Trophoblast cell (in vitro differentiated cells and primary cell): ENCODE measurements around the gene UCK1.

ENCODE experiments used
- DNase-seq, 2 donors: peaks; one replicate each; pipeline ENCODE4 v3.0.0-alpha.2; 2016
- H2AFZ ChIP-seq: 2 replicates; pipeline ENCODE4 v1.6.1; 2013; ENCODE audit warnings: low read length, moderate library complexity, mild to moderate bottlenecking; ENCODE audit not compliant: insufficient read depth, poor library complexity
- H2AK5ac ChIP-seq: 2 replicates; pipeline ENCODE4 v1.6.1; 2013; ENCODE audit warnings: mild to moderate bottlenecking, low read length
- H2BK120ac ChIP-seq: 2 replicates; pipeline ENCODE4 v1.6.1; 2013; ENCODE audit warnings: low read length, mild to moderate bottlenecking, moderate library complexity; ENCODE audit not compliant: insufficient read depth, poor library complexity
- H2BK12ac ChIP-seq: 2 replicates; pipeline ENCODE4 v1.6.1; 2013; ENCODE audit warnings: mild to moderate bottlenecking, low read length, moderate library complexity
- H2BK5ac ChIP-seq: 2 replicates; pipeline ENCODE4 v1.6.1; 2013; ENCODE audit warnings: low read length, low read depth, moderate library complexity, mild to moderate bottlenecking; ENCODE audit not compliant: poor library complexity
- H3K14ac ChIP-seq: 2 replicates; pipeline ENCODE4 v1.6.1; 2013; ENCODE audit warnings: mild to moderate bottlenecking, low read length
- H3K18ac ChIP-seq: 2 replicates; pipeline ENCODE4 v1.6.1; 2013; ENCODE audit warnings: mild to moderate bottlenecking, low read length
- H3K23ac ChIP-seq: 2 replicates; pipeline ENCODE4 v1.6.1; 2013; ENCODE audit warnings: low read length
- H3K27ac ChIP-seq: 2 replicates; pipeline ENCODE4 v1.5.1; 2013; ENCODE audit warnings: low read depth, mild to moderate bottlenecking, inconsistent platforms, low read length, moderate library complexity
- H3K27me3 ChIP-seq: 2 replicates; pipeline ENCODE4 v1.6.1; 2013; ENCODE audit warnings: inconsistent platforms, mild to moderate bottlenecking, low read length, moderate library complexity; ENCODE audit not compliant: insufficient read depth
- H3K36me3 ChIP-seq, 2 experiments: 1 replicate in 1 of 2; 2 replicates in 1 of 2; pipeline ENCODE4 v1.6.1; 2013; ENCODE audit warnings: low read length in 2 of 2, mild to moderate bottlenecking in 2 of 2, moderate library complexity in 1 of 2; ENCODE audit not compliant: insufficient read depth in 2 of 2, control insufficient read depth in 1 of 2
- H3K4ac ChIP-seq: 2 replicates; pipeline ENCODE4 v1.6.1; 2013; ENCODE audit warnings: low read depth, mild to moderate bottlenecking, low read length, moderate library complexity
- H3K4me1 ChIP-seq, 2 experiments: 1 replicate in 1 of 2; 2 replicates in 1 of 2; pipeline ENCODE4 v1.6.1; 2013; ENCODE audit warnings: low read length in 2 of 2, mild to moderate bottlenecking in 2 of 2, moderate library complexity in 1 of 2; ENCODE audit not compliant: insufficient read depth in 2 of 2, control insufficient read depth in 1 of 2
- H3K4me2 ChIP-seq: 2 replicates; pipeline ENCODE4 v1.6.1; 2013; ENCODE audit warnings: inconsistent platforms, mild to moderate bottlenecking, low read length, moderate library complexity
- H3K4me3 ChIP-seq: 2 replicates; pipeline ENCODE4 v1.5.1; 2013; ENCODE audit warnings: mild to moderate bottlenecking, low read depth, low read length, inconsistent platforms
- H3K79me1 ChIP-seq: one replicate; pipeline ENCODE4 v1.6.1; 2013; ENCODE audit warnings: low read length
- H3K79me2 ChIP-seq: 2 replicates; pipeline ENCODE4 v1.6.1; 2013; ENCODE audit warnings: low read length, mild to moderate bottlenecking; ENCODE audit not compliant: control insufficient read depth, insufficient read depth, poor library complexity
- H3K9ac ChIP-seq: 2 replicates; pipeline ENCODE4 v1.6.1; 2013; ENCODE audit warnings: mild to moderate bottlenecking, low read length
- H3K9me3 ChIP-seq: 2 replicates; pipeline ENCODE4 v1.6.1; 2013; ENCODE audit warnings: low read depth, mild to moderate bottlenecking, control low read depth, inconsistent platforms, low read length; ENCODE audit not compliant: insufficient read depth
- H4K12ac ChIP-seq: 2 replicates; pipeline ENCODE4 v1.6.1; 2013; ENCODE audit warnings: low read depth, mild to moderate bottlenecking, low read length, moderate library complexity
- H4K8ac ChIP-seq: 2 replicates; pipeline ENCODE4 v1.6.1; 2013; ENCODE audit warnings: low read depth, mild to moderate bottlenecking, low read length, moderate library complexity
- H4K91ac ChIP-seq: one replicate; pipeline ENCODE4 v1.6.1; 2013; ENCODE audit warnings: low read depth, mild to moderate bottlenecking, low read length, moderate library complexity
- WGBS: extraction: QIAGEN DNeasy Blood & Tissue Kit; methylation state at CpG from one replicate; pipeline ENCODE4 v1.1.7; 2013; ENCODE audit warnings: missing lambda C conversion rate; ENCODE audit not compliant: insufficient read length, insufficient coverage; ENCODE audit errors: extremely low coverage; 5-methylcytosine and 5-hydroxymethylcytosine counted together

The UCK1 gene

DNA sequence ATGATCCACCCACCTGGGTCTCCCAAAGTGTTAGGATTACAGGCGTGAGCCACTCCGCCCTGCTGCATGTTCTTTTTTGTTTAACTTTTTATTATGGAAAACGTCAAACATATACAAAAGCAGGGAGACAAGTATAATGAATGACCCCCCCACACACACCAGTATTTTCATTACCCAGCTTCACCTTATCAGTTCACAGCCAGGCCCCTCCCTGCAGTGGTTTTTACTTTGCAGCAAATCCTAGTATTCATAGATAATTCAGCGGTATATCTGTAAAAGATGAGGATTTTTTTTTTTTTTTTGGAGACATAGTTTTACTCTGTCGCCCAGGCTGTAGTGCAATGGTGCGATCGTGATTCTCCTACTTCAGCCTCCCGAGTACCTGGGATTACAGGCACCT, 26.1 kb downstream of the UCK1 start:
- DNase-seq = no peak
- no peak overlapping the region for H3K9ac ChIP-seq
- no peak overlapping the region for H4K91ac ChIP-seq
- no peak overlapping the region for H3K4me3 ChIP-seq
- H3K4me2 ChIP-seq = no peak overlapping the region
- H3K4me1 ChIP-seq = peaks cover 9 to 10% of the 10 kb centered on the region in 2 experiments
- no peak overlapping the region for H2BK5ac ChIP-seq
- no CpG with 5 or more reads among the region's 8 CpGs for WGBS
- peaks cover 3% of the 10 kb centered on the region for H3K9me3 ChIP-seq
- H3K79me2 ChIP-seq = peaks cover 11% of the 10 kb centered on the region
- H3K36me3 ChIP-seq = peaks cover 20 to 21% of the 10 kb centered on the region in 2 experiments
- H3K18ac ChIP-seq = no peak overlapping the region
- no peak overlapping the region for H2AFZ ChIP-seq
- H3K14ac ChIP-seq = no peak overlapping the region
- H3K23ac ChIP-seq = no peak overlapping the region
- H2BK12ac ChIP-seq = no peak overlapping the region
- H4K12ac ChIP-seq = no peak overlapping the region
- no peak overlapping the region for H2BK120ac ChIP-seq
- H3K4ac ChIP-seq = no peak overlapping the region
- H3K27ac ChIP-seq = no peak overlapping the region
- no peak overlapping the region for H4K8ac ChIP-seq
- H3K79me1 ChIP-seq = peaks cover 8% of the 10 kb centered on the region
- no peaks in the 10 kb centered on the region for H3K27me3 ChIP-seq
- H2AK5ac ChIP-seq = no peak overlapping the region

DNA sequence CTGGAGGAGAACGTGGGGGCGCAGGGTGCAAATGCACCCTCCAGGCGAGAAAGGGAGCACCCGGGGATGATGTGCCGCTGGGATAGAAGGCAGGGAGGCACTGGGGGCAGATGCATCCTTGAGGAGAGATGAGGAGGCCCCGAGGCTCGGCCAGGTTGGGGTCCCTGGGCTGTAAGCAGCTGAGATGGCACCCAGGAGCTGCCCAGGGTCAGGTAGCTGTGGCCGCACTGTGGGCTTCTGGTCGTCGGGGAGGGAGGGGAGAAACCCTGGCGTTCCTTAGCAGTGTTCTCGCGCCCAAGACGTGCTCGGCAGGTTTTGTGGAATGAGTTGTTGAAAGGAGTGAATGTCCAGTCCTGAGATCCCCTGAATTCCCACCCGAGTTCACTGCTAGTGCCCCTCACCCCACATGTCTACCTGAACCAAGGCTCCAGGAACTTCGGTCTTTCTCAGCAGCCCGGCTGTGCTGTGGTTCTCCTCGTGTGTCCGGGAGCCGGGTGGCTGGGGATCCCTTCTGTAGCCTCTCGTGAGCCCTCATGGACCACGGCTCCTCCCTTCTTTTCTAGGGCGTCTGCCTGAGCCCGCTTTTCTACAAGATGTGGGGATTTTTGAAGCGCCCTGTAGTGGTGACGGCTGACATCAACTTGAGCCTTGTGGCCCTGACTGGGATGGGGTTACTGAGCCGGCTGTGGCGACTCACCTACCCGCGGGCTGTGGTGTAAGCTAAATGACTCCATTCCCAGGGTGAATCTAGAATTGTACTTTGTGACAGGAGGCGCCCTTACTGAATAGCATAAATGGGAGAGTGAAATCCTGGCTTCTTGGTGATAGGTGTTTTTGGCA, 27.2 kb downstream of the UCK1 start:
- Histone ChIP-seq H3K27ac (no peak overlapping the region), H2BK120ac (peak overlapping the region; percentile 48), H3K23ac (no peak overlapping the region), H3K4ac (peak overlapping the region; percentile 30), H3K9me3 (peaks cover 3% of the 10 kb centered on the region), H2AFZ (peak overlapping the region; percentile 76), H3K79me1 (peaks cover 8% of the 10 kb centered on the region), H4K91ac (peak overlapping the region; percentile 60), H4K12ac (peak overlapping the region; percentile 46), H3K4me1 (peaks cover 9 to 10% of the 10 kb centered on the region in 2 experiments), H3K9ac (peak overlapping the region; percentile 80), H3K27me3 (no peaks in the 10 kb centered on the region), H2BK12ac (no peak overlapping the region), H3K4me3 (peak overlapping the region; percentile 85), H3K79me2 (peaks cover 11% of the 10 kb centered on the region), H3K36me3 (peaks cover 21 to 22% of the 10 kb centered on the region in 2 experiments), H4K8ac (peak overlapping the region; percentile 79), H3K18ac (peak overlapping the region; percentile 58), H3K14ac (peak overlapping the region; percentile 82), H2AK5ac (peak overlapping the region; percentile 31), H2BK5ac (no peak overlapping the region), H3K4me2 (peak overlapping the region; percentile 74)
- WGBS = no CpG with 5 or more reads among the region's 32 CpGs
- DNase-seq = peak; percentile 16 to 23

DNA sequence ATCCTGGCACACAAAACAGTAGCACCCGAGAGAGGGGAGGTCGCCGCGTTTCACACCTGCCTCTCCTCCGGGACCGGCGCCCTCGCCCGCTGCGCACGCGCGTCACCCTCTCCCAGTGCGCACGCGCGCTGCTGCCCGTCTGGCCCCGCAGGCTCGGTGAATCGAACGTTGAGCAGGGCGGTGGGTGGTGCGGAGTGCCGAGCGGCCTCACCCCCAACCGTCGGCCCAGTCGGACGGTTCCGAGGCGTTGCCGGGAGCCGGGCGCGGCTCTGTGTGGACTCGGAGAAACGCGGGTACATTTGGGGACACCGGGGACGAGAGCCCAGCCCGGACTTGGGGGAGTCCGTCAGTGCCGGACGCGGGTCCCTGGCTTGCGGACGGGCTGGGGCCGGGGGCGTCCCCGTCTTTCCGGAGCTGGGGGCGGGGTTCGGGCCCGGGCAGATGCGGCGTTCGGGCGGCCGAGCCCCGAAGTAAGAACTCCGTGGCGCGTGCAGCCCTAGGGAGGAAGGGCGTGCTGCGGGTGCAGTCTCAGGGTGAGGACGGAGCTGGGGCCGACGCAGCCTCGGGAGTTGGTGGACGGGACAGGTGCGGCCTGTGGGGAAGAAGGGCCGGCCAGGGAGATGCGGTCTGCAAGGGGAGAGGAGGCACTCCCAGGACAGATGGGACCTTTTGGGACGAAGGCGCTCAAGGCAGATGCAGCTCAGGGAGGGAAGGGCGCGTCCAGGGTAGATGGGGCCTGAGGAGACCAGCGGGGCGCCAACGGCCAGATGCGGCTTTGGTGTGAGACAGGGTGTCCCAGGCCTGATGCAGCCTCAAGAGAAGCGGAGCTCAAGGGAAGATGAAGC, 28.1 kb downstream of the UCK1 start, which contains the start of gene POMT1:
POMT1 (plus strand) TSS at position 138 of the 845 bp plus-strand sequence. CDS start 1,301 bp downstream, outside the sequence.
- Histone ChIP-seq H3K4ac (peak within 1 kb of the TSS; percentile 24), H3K27me3 (no peaks in the 10 kb centered on the region), H3K4me2 (peak within 1 kb of the TSS; percentile 74), H3K23ac (no peak within 1 kb of the TSS), H3K9me3 (peaks cover 3% of the 10 kb centered on the region), H2BK5ac (no peak within 1 kb of the TSS), H3K9ac (peak within 1 kb of the TSS; percentile 80), H3K79me1 (peaks cover 8% of the 10 kb centered on the region), H2BK12ac (no peak within 1 kb of the TSS), H2AFZ (peak within 1 kb of the TSS; percentile 76), H2BK120ac (peak within 1 kb of the TSS; percentile 60), H4K8ac (peak within 1 kb of the TSS; percentile 79), H3K18ac (peak within 1 kb of the TSS; percentile 58), H4K91ac (peak within 1 kb of the TSS; percentile 60), H4K12ac (peak within 1 kb of the TSS; percentile 46), H3K36me3 (peaks cover 27 to 29% of the 10 kb centered on the region in 2 experiments), H3K14ac (peak within 1 kb of the TSS; percentile 82), H3K4me3 (peak within 1 kb of the TSS; percentile 85), H3K4me1 (peaks cover 9 to 10% of the 10 kb centered on the region in 2 experiments), H3K79me2 (peaks cover 11% of the 10 kb centered on the region), H3K27ac (peak within 1 kb of the TSS; percentile 28), H2AK5ac (peak within 1 kb of the TSS; percentile 31)
- no CpG with 5 or more reads among the region's 83 CpGs for WGBS
- peak; percentile 85 to 94 for DNase-seq

DNA sequence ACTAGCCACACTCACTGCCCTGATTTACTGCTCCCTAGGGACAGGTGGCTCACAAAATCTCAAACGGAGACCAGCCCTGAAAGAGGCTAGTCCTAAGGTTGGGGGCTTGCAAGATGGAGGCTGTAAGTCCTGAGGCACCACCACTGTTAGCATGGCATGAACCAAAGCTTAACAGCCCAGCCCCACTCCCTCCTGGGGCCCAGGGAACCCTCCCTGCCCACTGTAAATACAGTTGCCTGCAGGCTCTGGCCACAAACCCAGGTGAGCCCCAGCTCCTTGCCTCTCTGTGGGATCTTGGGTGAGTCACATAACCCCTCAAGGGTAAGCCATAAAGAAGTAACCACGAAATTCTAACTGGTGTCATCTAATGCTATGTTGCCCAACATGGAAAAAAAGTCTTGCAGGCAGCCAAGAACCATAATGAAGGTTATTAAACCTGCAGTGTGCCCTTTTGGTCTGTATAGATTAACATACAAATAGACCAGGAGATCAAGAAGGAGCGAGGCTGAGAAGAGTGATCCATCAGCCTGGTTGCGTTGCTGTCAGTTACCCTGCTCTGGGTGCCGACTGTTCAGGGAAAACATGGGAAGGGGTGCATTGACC, 30.0 kb downstream of the UCK1 start:
- H4K8ac ChIP-seq = no peak overlapping the region
- H3K18ac ChIP-seq = no peak overlapping the region
- no peak overlapping the region for H3K4ac ChIP-seq
- H2BK120ac ChIP-seq = no peak overlapping the region
- H2BK12ac ChIP-seq = no peak overlapping the region
- H3K36me3 ChIP-seq = peaks cover 40% of the 10 kb centered on the region in 2 experiments
- peaks cover 11% of the 10 kb centered on the region for H3K79me2 ChIP-seq
- no peaks in the 10 kb centered on the region for H3K9me3 ChIP-seq
- H2BK5ac ChIP-seq = no peak overlapping the region
- no peak overlapping the region for H2AK5ac ChIP-seq
- H3K4me3 ChIP-seq = no peak overlapping the region
- H3K23ac ChIP-seq = no peak overlapping the region
- WGBS = no CpG with 5 or more reads among the region's 5 CpGs
- DNase-seq = peak in 1 of 2 donors; percentile 35
- no peak overlapping the region for H3K9ac ChIP-seq
- H3K79me1 ChIP-seq = peaks cover 8% of the 10 kb centered on the region
- H2AFZ ChIP-seq = no peak overlapping the region
- no peaks in the 10 kb centered on the region for H3K27me3 ChIP-seq
- no peak overlapping the region for H4K91ac ChIP-seq
- no peak overlapping the region for H3K27ac ChIP-seq
- no peak overlapping the region for H4K12ac ChIP-seq
- no peak overlapping the region for H3K14ac ChIP-seq
- H3K4me2 ChIP-seq = no peak overlapping the region
- H3K4me1 ChIP-seq = peaks cover 9 to 10% of the 10 kb centered on the region in 2 experiments
